HEK293T (cell line): ENCODE measurements around the gene KLF12.

Experiments
- CTCF ChIA-PET: fragments of 350-600 bp; formaldehyde crosslinking; extraction: SDS; loops from one replicate; lab custom pipeline; 2021; ENCODE audit warnings: antibody characterized with exemption, inconsistent platforms; lab: Yijun Ruan, JAX
- POLR2A ChIA-PET: fragments of 350-600 bp; formaldehyde crosslinking; extraction: SDS; loops from one replicate; lab custom pipeline; 2020; ENCODE audit warnings: antibody characterized with exemption, inconsistent platforms; lab: Yijun Ruan, JAX
- DNase-seq: peaks from one replicate; pipeline ENCODE4 v3.0.0; 2012; ENCODE audit warnings: mixed read lengths; ENCODE audit errors: extremely low spot score
- ARNT ChIP-seq: fragments of 450-650 bp; IDR thresholded peaks from 2 replicates; pipeline ENCODE4 v1.6.1; 2017; ENCODE audit warnings: mild to moderate bottlenecking
- BHLHE40 ChIP-seq: fragments of 450-650 bp; IDR thresholded peaks from 2 replicates; pipeline ENCODE4 v1.6.1; 2016; ENCODE audit warnings: mild to moderate bottlenecking, moderate library complexity, borderline replicate concordance
- CTBP1 ChIP-seq: fragments of 450-650 bp; IDR thresholded peaks from 2 replicates; pipeline ENCODE4 v1.6.1; 2016; ENCODE audit warnings: borderline replicate concordance
- ELF4 ChIP-seq: fragments of 450-650 bp; IDR thresholded peaks from 2 replicates; pipeline ENCODE4 v1.6.1; 2017; ENCODE audit warnings: antibody characterized with exemption
- FOXA1 ChIP-seq: fragments of 450-650 bp; IDR thresholded peaks from 2 replicates; pipeline ENCODE4 v1.6.1; 2016; ENCODE audit warnings: mild to moderate bottlenecking
- FOXK2 ChIP-seq: fragments of 450-650 bp; IDR thresholded peaks from 2 replicates; pipeline ENCODE4 v1.6.1; 2016; ENCODE audit warnings: mild to moderate bottlenecking
- FOXM1 ChIP-seq: fragments of 450-650 bp; IDR thresholded peaks from 2 replicates; pipeline ENCODE4 v1.6.1; 2017; ENCODE audit warnings: mild to moderate bottlenecking, borderline replicate concordance
- HDGF ChIP-seq: fragments of 450-650 bp; IDR thresholded peaks from 2 replicates; pipeline ENCODE4 v1.6.1; 2017; ENCODE audit warnings: antibody characterized with exemption, borderline replicate concordance
- L3MBTL2 ChIP-seq: fragments of 450-650 bp; conservative IDR thresholded peaks from 2 replicates; pipeline ENCODE4 v1.6.1; 2016; ENCODE audit warnings: mild to moderate bottlenecking
- LEF1 ChIP-seq: fragments of 450-650 bp; IDR thresholded peaks from 2 replicates; pipeline ENCODE4 v1.6.1; 2017; ENCODE audit warnings: mild to moderate bottlenecking, borderline replicate concordance
- NFRKB ChIP-seq: fragments of 450-650 bp; IDR thresholded peaks from 2 replicates; pipeline ENCODE4 v1.6.1; 2016; ENCODE audit warnings: mild to moderate bottlenecking, moderate library complexity
- SP1 ChIP-seq: fragments of 450-650 bp; IDR thresholded peaks from 2 replicates; pipeline ENCODE4 v1.6.1; 2017
- SUZ12 ChIP-seq: fragments of 450-650 bp; IDR thresholded peaks from 2 replicates; pipeline ENCODE4 v1.6.1; 2016; ENCODE audit warnings: mild to moderate bottlenecking
- TARDBP ChIP-seq: fragments of 450-650 bp; IDR thresholded peaks from 2 replicates; pipeline ENCODE4 v1.6.1; 2016
- ZNF384 ChIP-seq: fragments of 450-650 bp; IDR thresholded peaks from 2 replicates; pipeline ENCODE4 v1.6.1; 2016
- TF ChIP-seq, protein P1 (sequence below): fragments of 450-650 bp; IDR thresholded peaks from 2 replicates; pipeline ENCODE4 v1.6.1; 2016

Gene KLF12

DNA sequence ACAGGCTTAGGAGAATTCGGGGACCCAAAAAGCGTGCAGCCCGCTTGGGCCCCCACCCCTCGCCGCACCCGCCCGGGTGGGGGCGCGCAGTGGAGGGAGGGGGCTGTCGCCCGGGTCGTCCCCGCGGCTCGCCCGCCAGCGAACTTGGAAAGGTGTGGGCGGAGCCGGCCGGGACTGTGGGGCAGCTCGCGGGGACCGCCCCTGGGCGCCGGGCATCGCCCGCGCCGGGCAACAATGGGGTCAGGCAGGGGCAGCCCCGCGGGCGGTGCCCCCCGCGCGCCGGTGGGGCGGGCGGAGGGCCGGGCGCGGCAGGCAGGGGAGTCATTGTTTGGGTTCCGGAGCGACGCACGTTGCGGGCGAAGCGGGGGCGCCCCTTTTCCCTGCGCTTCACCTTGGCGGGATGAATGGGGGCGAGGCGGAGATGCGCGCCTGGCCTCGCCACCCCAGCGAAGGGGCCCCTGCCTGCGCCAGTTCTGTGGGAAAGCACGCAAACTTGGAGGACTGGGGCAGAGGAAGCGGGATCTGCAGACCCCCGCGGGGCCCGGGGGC lies 647 bp upstream of the KLF12 start:
- ChIA-PET POLR2A (interaction anchor here (0.6 to 2.9 kb wide), 9 partner anchors 12 to 298 kb away, joined by 3 to 17 read pairs (median 3); no protein-coding TSS in a partner anchor), CTCF (no interaction called here)
- peak; percentile 72 for DNase-seq
- no peak for TF ChIP-seq NFRKB
- TF ChIP-seq L3MBTL2: no peak
- no peak; the same call in 1 of the 2 replicates for TF ChIP-seq LEF1
- TF ChIP-seq CTBP1: peak; percentile 51; the same call in 1 of the 2 replicates
- TF ChIP-seq ELF4: no peak
- TF ChIP-seq FOXM1: 0 out of 2 replicates have a peak, but pooled peaks have one; percentile 65
- peak; percentile 79 for TF ChIP-seq ARNT
- TF ChIP-seq BHLHE40: no peak
- TF ChIP-seq SP1: no peak
- TF ChIP-seq SUZ12: no peak
- no peak for TF ChIP-seq HDGF
- TF ChIP-seq, protein P1, sequence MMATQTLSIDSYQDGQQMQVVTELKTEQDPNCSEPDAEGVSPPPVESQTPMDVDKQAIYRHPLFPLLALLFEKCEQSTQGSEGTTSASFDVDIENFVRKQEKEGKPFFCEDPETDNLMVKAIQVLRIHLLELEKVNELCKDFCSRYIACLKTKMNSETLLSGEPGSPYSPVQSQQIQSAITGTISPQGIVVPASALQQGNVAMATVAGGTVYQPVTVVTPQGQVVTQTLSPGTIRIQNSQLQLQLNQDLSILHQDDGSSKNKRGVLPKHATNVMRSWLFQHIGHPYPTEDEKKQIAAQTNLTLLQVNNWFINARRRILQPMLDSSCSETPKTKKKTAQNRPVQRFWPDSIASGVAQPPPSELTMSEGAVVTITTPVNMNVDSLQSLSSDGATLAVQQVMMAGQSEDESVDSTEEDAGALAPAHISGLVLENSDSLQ: no peak

DNA sequence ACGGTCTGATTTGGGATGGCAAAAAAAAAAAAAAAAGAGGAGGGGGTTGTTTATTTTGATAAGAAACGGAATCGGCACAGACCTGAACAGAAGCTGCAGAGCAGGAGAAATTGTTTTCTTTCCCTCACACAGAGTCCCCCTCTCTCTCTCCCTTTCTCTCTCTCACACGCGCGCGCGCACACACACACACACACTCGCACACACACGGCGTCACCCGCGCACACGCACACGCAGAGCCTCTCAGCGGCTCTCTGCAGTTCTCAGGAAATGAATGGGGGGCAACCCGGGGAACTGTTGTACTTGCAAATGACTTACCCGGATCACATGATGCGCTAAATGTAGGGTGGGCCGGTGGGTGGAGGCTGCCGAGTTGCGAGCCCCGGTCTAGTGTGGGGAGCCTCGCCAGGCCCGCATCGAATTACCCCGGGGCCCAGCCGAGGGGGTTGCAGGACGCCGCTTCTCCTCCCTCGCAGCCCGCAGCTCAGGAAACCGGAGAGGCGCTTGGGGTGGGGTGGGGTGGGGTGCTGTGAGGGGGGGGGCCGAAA lies 475 bp downstream of the KLF12 start:
- TF ChIP-seq L3MBTL2 (peak; percentile 43; the same call in 1 of the 2 replicates), ZNF384 (peak; percentile 96), CTBP1 (peak; percentile 60), FOXM1 (no peak), LEF1 (no peak), HDGF (no peak), TARDBP (peak; percentile 95)
- peak; percentile 87 for DNase-seq
- ChIA-PET POLR2A (interaction anchor here (1.0 to 2.9 kb wide), 9 partner anchors 13 to 298 kb away, joined by 3 to 17 read pairs (median 4); no protein-coding TSS in a partner anchor), CTCF (interaction anchor here (0.6 kb wide), 1 partner anchor 93 kb away, joined by 3 read pairs; no protein-coding TSS in a partner anchor)

DNA sequence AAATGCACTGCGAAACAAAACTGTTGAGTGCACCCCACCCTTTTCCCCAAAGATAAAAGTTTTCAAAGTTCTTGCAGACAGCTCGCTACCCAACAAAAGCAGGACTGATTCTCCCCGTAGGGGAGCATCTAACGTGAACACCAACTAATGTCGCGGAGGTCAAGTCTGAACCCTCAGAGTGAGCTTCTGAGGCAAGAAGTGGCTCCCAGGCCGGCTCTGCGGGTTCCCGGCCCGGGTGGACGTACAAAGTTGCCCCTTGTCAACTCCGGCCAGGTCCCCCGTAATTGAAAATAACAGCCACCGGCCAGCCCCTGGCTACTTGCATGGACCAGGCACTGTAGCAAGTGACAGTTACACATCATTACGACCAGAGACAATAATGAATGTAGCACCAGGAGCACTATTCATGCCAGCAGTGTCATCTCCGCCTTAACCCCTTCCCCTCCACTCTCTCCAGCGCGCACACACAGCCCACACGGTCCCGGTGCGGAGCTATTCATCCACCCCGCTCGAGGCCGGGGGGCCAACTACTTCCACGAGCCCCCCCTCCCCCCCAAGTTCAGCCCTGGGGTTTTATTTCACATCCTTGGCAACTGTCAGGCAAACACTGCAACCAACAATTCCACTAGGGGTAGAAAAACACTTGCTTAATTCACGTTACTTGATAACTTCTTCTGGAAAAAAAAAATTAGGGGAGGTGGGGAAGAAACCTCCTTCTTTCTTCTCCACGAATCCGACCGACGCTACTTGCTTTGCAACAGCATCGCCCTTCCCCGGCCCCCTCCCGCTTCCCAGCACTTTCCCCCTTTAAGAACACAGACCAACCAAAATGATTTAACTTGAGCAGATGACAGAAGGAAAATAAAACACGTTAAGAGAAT lies 1.2 kb downstream of the KLF12 start:
- CTCF ChIA-PET: interaction anchor here (0.6 to 1.0 kb wide), 2 partner anchors 93 to 154 kb away, joined by 3 to 5 read pairs; no protein-coding TSS in a partner anchor
- POLR2A ChIA-PET: interaction anchor here (0.7 to 2.7 kb wide), 9 partner anchors 13 to 297 kb away, joined by 3 to 8 read pairs (median 4); no protein-coding TSS in a partner anchor
- DNase-seq: peak; percentile 51
- TF ChIP-seq L3MBTL2 (peak; percentile 41; the same call in 1 of the 2 replicates), SP1 (no peak)
- TF ChIP-seq, protein P1: peak; percentile 55; the same call in 1 of the 2 replicates

DNA sequence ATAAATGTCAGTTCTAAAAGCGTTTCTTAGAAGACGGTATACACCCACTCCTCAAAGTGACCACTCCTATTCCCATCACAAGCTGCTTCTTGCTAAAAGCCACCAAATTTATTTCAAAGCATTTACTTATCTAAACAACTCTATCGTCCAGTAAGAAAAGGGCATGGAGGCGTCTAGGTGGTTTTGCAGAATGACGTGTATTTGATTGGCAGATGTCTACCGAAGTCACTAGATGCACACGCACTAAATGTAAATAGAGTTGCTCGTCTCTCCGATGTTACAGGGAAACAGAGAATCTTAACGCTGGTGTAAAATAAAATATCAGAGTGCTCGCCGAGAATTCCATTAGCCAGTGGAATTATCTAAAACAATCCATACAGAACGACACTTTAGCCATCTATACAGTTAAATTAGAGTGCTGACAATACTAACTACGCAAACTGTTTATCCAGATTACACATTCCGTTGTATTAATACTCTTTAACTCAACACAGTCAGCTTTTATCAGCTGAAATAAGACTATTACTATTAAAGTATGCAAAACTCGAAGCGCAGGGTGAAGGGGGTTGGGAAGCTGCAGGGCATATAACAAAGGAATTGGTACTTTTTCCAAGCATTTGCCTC lies 1.9 kb downstream of the KLF12 start:
- DNase-seq: peak; percentile 47
- TF ChIP-seq, protein P1: peak; percentile 98
- TF ChIP-seq L3MBTL2 (no peak), BHLHE40 (no peak), SUZ12 (no peak), ZNF384 (no peak), ELF4 (no peak)
- ChIA-PET POLR2A (interaction anchor here (0.7 to 1.4 kb wide), 4 partner anchors 34 to 184 kb away, joined by 3 to 5 read pairs (median 3); no protein-coding TSS in a partner anchor), CTCF (interaction anchor here (0.7 to 1.0 kb wide), 2 partner anchors 154 to 257 kb away, joined by 3 to 5 read pairs; no protein-coding TSS in a partner anchor)

DNA sequence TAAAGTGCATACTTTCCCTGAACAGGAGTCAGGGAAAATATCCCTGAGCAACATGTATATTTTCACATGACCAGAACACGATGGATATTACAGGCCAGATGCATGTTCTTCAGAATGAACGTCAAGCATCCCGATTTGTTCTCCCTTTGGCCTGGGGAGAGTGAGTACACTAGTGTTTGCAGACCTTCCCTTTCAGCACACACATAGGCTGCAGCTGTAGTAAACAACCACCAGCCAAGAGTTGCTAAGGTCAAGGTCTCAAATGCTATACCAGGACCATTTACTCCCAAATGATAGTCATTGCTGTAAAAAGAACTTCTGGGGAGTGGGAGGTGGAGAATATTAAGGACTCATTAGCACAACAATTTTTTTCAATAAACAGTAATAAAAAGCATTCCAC lies 3.0 kb downstream of the KLF12 start:
- DNase-seq: no peak

More for the DNA sequence above, 3.0 kb downstream of the KLF12 start:
- no peak for TF ChIP-seq FOXK2
- TF ChIP-seq CTBP1: no peak
- TF ChIP-seq LEF1: no peak
- no peak for TF ChIP-seq TARDBP
- TF ChIP-seq FOXM1: no peak
- no peak for TF ChIP-seq ELF4
- no peak for TF ChIP-seq FOXA1
- TF ChIP-seq, protein P1: no peak
- TF ChIP-seq BHLHE40: no peak
- ChIA-PET POLR2A (interaction anchor here (0.6 kb wide), 1 partner anchor 156 kb away, joined by 3 read pairs; no protein-coding TSS in a partner anchor), CTCF (no interaction called here)
